Measurements from ENCODE around the gene ARL15.

The ARL15 gene

GRCh38 chr5:54311176-54311677 is 854 bp upstream of the ARL15 start:
- TF ChIP-seq CTCF (IDR thresholded peaks at IDR 0.05; ENCODE audit: low read depth, low read length, missing control alignments): no peak
- peak overlapping the region; percentile 76 for H3K4me3 ChIP-seq (ENCODE audit: low read depth, low read length)
- no peaks in the 10 kb centered on the region for H3K27me3 ChIP-seq (replicated peaks)
- in situ Hi-C loops (cut with HindIII; ENCODE audit: low pct_ligation_motif_present, low sequenced_read_pairs): no loop called here
- H3K27ac ChIP-seq: peak overlapping the region; percentile 52
- peak; percentile 7 for DNase-seq
- no peaks in the 10 kb centered on the region for H3K36me3 ChIP-seq (replicated peaks)

- H3K27ac ChIP-seq: peak overlapping the region; percentile 23
- H3K27me3 ChIP-seq (replicated peaks): no peaks in the 10 kb centered on the region
- TF ChIP-seq CTCF (IDR thresholded peaks at IDR 0.05; ENCODE audit: low read depth, low read length, missing control alignments): no peak
- peak; percentile 8 for DNase-seq
- H3K36me3 ChIP-seq (replicated peaks): no peaks in the 10 kb centered on the region
- in situ Hi-C loops (cut with HindIII; ENCODE audit: low pct_ligation_motif_present, low sequenced_read_pairs): no loop called here
- peak overlapping the region; percentile 76 for H3K4me3 ChIP-seq (ENCODE audit: low read depth, low read length)
These were observed 511 bp downstream of the ARL15 start for GRCh38 chr5:54309691-54310432.

- Histone ChIP-seq H3K4me3 (ENCODE audit: low read depth, low read length) (peak overlapping the region; percentile 76), H3K27me3 (replicated peaks) (no peaks in the 10 kb centered on the region), H3K36me3 (replicated peaks) (no peaks in the 10 kb centered on the region), H3K27ac (no peak overlapping the region)
- in situ Hi-C loops (cut with HindIII; ENCODE audit: low pct_ligation_motif_present, low sequenced_read_pairs): no loop called here
- DNase-seq: peak; percentile 1
- TF ChIP-seq CTCF (IDR thresholded peaks at IDR 0.05; ENCODE audit: low read depth, low read length, missing control alignments): no peak
These were observed 1.1 kb downstream of the ARL15 start for GRCh38 chr5:54309276-54309675.

- Histone ChIP-seq H3K36me3 (replicated peaks) (no peaks in the 10 kb centered on the region), H3K4me3 (ENCODE audit: low read depth, low read length) (no peak overlapping the region), H3K27me3 (replicated peaks) (no peaks in the 10 kb centered on the region), H3K27ac (no peak overlapping the region)
- TF ChIP-seq CTCF (IDR thresholded peaks at IDR 0.05; ENCODE audit: low read depth, low read length, missing control alignments): no peak
- in situ Hi-C loops (cut with HindIII; ENCODE audit: low pct_ligation_motif_present, low sequenced_read_pairs): no loop called here
- no peak for DNase-seq
These were observed 2.8 kb downstream of the ARL15 start for GRCh38 chr5:54307583-54307982.

- no peak overlapping the region for H3K4me3 ChIP-seq (ENCODE audit: low read depth, low read length)
- no peak overlapping the region for H3K27ac ChIP-seq
- no peak for TF ChIP-seq CTCF (IDR thresholded peaks at IDR 0.05; ENCODE audit: low read depth, low read length, missing control alignments)
- no peaks in the 10 kb centered on the region for H3K36me3 ChIP-seq (replicated peaks)
- no peak for DNase-seq
- in situ Hi-C loops (cut with HindIII; ENCODE audit: low pct_ligation_motif_present, low sequenced_read_pairs): no loop called here
- no peaks in the 10 kb centered on the region for H3K27me3 ChIP-seq (replicated peaks)
These were observed 3.5 kb downstream of the ARL15 start for GRCh38 chr5:54306893-54307292.

GRCh38 chr5:54305737-54306136 is 4.6 kb downstream of the ARL15 start:
- Histone ChIP-seq H3K27me3 (replicated peaks) (no peaks in the 10 kb centered on the region), H3K36me3 (replicated peaks) (no peaks in the 10 kb centered on the region), H3K4me3 (ENCODE audit: low read depth, low read length) (no peak overlapping the region), H3K27ac (no peak overlapping the region)
- no peak for TF ChIP-seq CTCF (IDR thresholded peaks at IDR 0.05; ENCODE audit: low read depth, low read length, missing control alignments)
- in situ Hi-C loops (cut with HindIII; ENCODE audit: low pct_ligation_motif_present, low sequenced_read_pairs): no loop called here
- no peak for DNase-seq

Data from brain microvascular endothelial cell (primary cell).